ENCODE data around the gene THBS2.

DNA sequence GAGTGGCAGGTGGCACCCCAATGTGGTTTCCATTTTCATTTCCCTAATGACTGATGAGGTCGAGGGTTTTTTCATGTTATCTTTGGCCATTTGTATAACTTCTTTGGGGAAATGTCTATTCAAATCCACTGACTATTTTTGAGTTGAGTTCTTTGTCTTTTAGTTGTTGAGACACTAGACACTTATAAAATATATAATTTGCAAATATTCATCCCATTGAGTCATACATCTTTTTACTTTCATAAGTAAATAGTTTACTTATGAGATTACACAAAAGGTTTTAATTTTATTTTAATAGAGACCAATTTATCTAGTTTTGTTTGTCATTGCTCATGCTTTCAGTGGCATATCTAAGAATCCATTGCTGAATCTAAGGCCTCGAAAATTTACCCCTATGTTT is 49.5 kb downstream of the THBS2 start:
- TF ChIP-seq, protein P1, sequence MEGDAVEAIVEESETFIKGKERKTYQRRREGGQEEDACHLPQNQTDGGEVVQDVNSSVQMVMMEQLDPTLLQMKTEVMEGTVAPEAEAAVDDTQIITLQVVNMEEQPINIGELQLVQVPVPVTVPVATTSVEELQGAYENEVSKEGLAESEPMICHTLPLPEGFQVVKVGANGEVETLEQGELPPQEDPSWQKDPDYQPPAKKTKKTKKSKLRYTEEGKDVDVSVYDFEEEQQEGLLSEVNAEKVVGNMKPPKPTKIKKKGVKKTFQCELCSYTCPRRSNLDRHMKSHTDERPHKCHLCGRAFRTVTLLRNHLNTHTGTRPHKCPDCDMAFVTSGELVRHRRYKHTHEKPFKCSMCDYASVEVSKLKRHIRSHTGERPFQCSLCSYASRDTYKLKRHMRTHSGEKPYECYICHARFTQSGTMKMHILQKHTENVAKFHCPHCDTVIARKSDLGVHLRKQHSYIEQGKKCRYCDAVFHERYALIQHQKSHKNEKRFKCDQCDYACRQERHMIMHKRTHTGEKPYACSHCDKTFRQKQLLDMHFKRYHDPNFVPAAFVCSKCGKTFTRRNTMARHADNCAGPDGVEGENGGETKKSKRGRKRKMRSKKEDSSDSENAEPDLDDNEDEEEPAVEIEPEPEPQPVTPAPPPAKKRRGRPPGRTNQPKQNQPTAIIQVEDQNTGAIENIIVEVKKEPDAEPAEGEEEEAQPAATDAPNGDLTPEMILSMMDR (IDR thresholded peaks at IDR 0.05) = no peak
- no peak for TF ChIP-seq POLR2A (IDR thresholded peaks at IDR 0.05)
